Measurements from ENCODE around the gene AMOTL2. TPM values are rescaled to one million over a fixed set of nuclear protein-coding genes. Genes with fewer than 3 reads are reported as not detected.
A peak's percentile ranks its signal among the peaks of the same experiment; 100 is the strongest.

The AMOTL2 gene
- total and polyA plus RNA-seq, 9 of the 15 experiments (the other 6 are each of a cell fraction or from before 2014, with no cell fraction given), result 0.12 to 0.31 TPM; not detected in 7

- TF ChIP-seq MGA (IDR thresholded peaks at IDR 0.05), result no peak
- TF ChIP-seq ESRRB (CRISPR knock-in tag; IDR thresholded peaks at IDR 0.05; ENCODE audit: borderline replicate concordance), result no peak
- TF ChIP-seq CTCF (IDR thresholded peaks at IDR 0.05 in 2 of 3, conservative IDR thresholded peaks at IDR 0.05 in 1 of 3; ENCODE audit: insufficient read depth in 2 of 3, low read depth in 1 of 3, low read length in 3 of 3), result peak in 1 of 3 experiments; percentile 16; a peak in 1 of 6 replicates
- no peak for TF ChIP-seq STAT6 (CRISPR knock-in tag; IDR thresholded peaks at IDR 0.05)
Observed at GRCh38 chr3:134312873-134313846, 61.1 kb downstream of the AMOTL2 start (continued).

Data from K562 (cell line).